ENCODE data around the gene COMP. TPM values are rescaled to one million over a fixed set of nuclear protein-coding genes. Genes with fewer than 3 reads are reported as not detected.

COMP gene
- total RNA-seq, 4 donors from 2014 or later, result 0.33 to 0.83 (median 0.62) TPM

DNA sequence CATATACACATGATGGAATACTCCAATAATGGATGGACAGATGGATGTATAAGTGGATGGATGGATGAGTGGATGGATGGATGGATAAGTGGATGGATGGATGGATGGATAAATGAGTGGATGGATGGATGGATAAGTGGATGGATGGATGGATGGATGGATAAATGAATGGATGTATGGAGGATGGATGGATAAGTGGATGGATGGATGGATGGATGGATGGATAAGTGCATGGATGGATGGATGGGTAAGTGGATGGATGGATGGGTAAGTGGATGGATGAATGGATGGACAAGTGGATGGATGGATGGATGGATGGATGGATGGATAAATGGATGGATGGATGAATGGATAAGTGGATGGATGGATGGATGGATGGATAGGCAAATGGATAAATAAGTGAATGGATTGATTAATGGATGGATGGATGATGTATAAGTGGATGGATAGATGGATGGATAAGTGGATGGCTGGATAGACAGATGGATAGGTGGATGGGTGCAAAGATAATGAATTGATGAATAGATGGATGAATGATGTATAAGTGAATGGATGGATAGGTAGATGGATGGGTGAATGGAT is 8.4 kb upstream of the COMP start:
- Histone ChIP-seq H3K4me1 (peaks cover 0 to 7% (median 6%) of the 10 kb centered on the region in 4 donors), H3K27ac (replicated peaks in 1 of 4) (no peak overlapping the region), H3K9me3 (no peaks in the 10 kb centered on the region), H3K27me3 (peaks cover 0 to 86% (median 0%) of the 10 kb centered on the region in 4 donors), H3K36me3 (no peaks in the 10 kb centered on the region), H3K4me3 (no peak overlapping the region)
- TF ChIP-seq, protein P1, sequence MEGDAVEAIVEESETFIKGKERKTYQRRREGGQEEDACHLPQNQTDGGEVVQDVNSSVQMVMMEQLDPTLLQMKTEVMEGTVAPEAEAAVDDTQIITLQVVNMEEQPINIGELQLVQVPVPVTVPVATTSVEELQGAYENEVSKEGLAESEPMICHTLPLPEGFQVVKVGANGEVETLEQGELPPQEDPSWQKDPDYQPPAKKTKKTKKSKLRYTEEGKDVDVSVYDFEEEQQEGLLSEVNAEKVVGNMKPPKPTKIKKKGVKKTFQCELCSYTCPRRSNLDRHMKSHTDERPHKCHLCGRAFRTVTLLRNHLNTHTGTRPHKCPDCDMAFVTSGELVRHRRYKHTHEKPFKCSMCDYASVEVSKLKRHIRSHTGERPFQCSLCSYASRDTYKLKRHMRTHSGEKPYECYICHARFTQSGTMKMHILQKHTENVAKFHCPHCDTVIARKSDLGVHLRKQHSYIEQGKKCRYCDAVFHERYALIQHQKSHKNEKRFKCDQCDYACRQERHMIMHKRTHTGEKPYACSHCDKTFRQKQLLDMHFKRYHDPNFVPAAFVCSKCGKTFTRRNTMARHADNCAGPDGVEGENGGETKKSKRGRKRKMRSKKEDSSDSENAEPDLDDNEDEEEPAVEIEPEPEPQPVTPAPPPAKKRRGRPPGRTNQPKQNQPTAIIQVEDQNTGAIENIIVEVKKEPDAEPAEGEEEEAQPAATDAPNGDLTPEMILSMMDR (IDR thresholded peaks at IDR 0.05), result no peak
- no peak for TF ChIP-seq EP300 (IDR thresholded peaks at IDR 0.05)
- no peak for TF ChIP-seq POLR2A (IDR thresholded peaks at IDR 0.05; ENCODE audit: low read depth)
- TF ChIP-seq POLR2AphosphoS5 (IDR thresholded peaks at IDR 0.05), result no peak
- DNase-seq (ENCODE audit: extremely low spot score), result no peak
- intact Hi-C loops (cut with DNase I), result no loop called here

GRCh38 chr19:18798384-18799352 is 7.6 kb upstream of the COMP start:
- Histone ChIP-seq H3K9me3 (no peaks in the 10 kb centered on the region), H3K27ac (replicated peaks in 1 of 4) (no peak overlapping the region), H3K4me1 (peaks cover 0 to 7% (median 6%) of the 10 kb centered on the region in 4 donors), H3K27me3 (peaks cover 0 to 84% (median 0%) of the 10 kb centered on the region in 4 donors), H3K36me3 (no peaks in the 10 kb centered on the region), H3K4me3 (no peak overlapping the region)
- TF ChIP-seq, protein P1 (IDR thresholded peaks at IDR 0.05), result no peak
- TF ChIP-seq POLR2AphosphoS5 (IDR thresholded peaks at IDR 0.05) (no peak), POLR2A (IDR thresholded peaks at IDR 0.05; ENCODE audit: low read depth) (no peak), EP300 (IDR thresholded peaks at IDR 0.05) (no peak)
- WGBS, result 48% methylated on average over 18 of the region's 22 CpGs
- intact Hi-C loops (cut with DNase I), result no loop called here
- no peak for DNase-seq (ENCODE audit: extremely low spot score)

DNA sequence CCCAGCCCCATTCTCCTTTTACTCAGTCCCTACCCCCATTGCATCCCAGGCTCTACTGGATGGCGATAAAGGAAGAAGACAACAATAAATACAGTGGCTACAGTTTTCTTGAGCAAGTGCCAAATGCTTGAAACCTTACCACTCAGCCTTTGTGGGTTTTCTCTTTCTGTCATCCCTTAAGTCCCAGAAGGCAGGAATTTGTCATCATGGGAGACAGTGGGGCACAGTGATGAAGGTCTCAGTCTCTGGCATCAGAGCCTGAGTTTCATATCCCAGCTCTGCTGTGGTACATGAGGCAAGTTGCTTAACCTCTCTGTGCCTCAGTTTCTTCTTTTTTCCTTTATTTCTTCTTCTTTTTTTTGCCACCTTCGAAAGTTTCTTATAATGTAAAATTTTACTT is 5.1 kb upstream of the COMP start:
- WGBS, result 83% methylated on average over 2 of the region's 2 CpGs
- Histone ChIP-seq H3K4me3 (no peak overlapping the region), H3K36me3 (no peaks in the 10 kb centered on the region), H3K27ac (replicated peaks in 1 of 4) (no peak overlapping the region), H3K4me1 (peaks cover 0 to 10% (median 7%) of the 10 kb centered on the region in 4 donors), H3K27me3 (peaks cover 0 to 91% (median 10%) of the 10 kb centered on the region in 4 donors), H3K9me3 (no peaks in the 10 kb centered on the region)
- intact Hi-C loops (cut with DNase I), result no loop called here
- no peak for DNase-seq (ENCODE audit: extremely low spot score)
- TF ChIP-seq POLR2A (IDR thresholded peaks at IDR 0.05; ENCODE audit: low read depth) (no peak), POLR2AphosphoS5 (IDR thresholded peaks at IDR 0.05) (no peak), EP300 (IDR thresholded peaks at IDR 0.05) (no peak)
- TF ChIP-seq, protein P1 (IDR thresholded peaks at IDR 0.05), result no peak

DNA sequence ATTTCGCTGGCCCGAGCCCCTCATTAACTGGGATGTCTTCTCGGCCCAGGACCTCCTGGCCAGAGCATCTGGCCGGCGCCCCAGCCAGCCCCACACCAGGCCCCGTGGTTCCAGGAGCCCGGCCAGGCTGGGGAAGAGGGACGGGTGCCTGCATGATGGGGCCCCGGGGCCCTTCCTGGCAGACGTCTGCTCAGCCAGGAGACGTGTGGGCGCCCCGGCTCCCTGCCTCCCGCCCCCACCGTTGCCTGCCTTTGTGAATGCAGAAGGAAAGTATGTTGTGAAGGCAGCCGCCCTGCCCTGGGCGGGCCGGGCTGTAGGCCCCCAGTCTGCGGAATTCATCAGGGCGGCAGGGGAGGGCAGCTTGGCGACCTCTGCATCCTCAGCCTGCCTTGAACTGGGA is 4.4 kb upstream of the COMP start:
- DNase-seq (ENCODE audit: extremely low spot score), result no peak
- no peak overlapping the region for H3K27ac ChIP-seq (replicated peaks in 1 of 4)
- intact Hi-C loops (cut with DNase I), result no loop called here
- H3K27me3 ChIP-seq, result peaks cover 4 to 91% (median 17%) of the 10 kb centered on the region in 4 donors
- no peaks in the 10 kb centered on the region for H3K36me3 ChIP-seq
- TF ChIP-seq EP300 (IDR thresholded peaks at IDR 0.05), result no peak
- no peak for TF ChIP-seq POLR2AphosphoS5 (IDR thresholded peaks at IDR 0.05)
- TF ChIP-seq, protein P1 (IDR thresholded peaks at IDR 0.05), result no peak
- TF ChIP-seq POLR2A (IDR thresholded peaks at IDR 0.05; ENCODE audit: low read depth), result no peak
- H3K4me1 ChIP-seq, result peaks cover 5 to 17% (median 14%) of the 10 kb centered on the region in 4 donors
- 75% methylated on average over 1 of the region's 21 CpGs for WGBS
- no peak overlapping the region for H3K4me3 ChIP-seq
- H3K9me3 ChIP-seq, result no peaks in the 10 kb centered on the region

Data from esophagus muscularis mucosa (tissue), 4 donors.